HG02571 (cell line): ENCODE data around the gene ACOX3.
"Not testable (repeated sequence)": the region's sequence is repeated elsewhere in the genome, so short reads cannot be mapped to it uniquely, and the experiment has no call there.

Source experiments
- ATAC-seq: cut with Tn5 transposase; IDR thresholded peaks from one replicate; pipeline ENCODE4 v1.9.1; 2021; ENCODE audit warnings: mild to moderate bottlenecking, moderate library complexity; ENCODE audit not compliant: unreplicated experiment

ACOX3 gene

DNA sequence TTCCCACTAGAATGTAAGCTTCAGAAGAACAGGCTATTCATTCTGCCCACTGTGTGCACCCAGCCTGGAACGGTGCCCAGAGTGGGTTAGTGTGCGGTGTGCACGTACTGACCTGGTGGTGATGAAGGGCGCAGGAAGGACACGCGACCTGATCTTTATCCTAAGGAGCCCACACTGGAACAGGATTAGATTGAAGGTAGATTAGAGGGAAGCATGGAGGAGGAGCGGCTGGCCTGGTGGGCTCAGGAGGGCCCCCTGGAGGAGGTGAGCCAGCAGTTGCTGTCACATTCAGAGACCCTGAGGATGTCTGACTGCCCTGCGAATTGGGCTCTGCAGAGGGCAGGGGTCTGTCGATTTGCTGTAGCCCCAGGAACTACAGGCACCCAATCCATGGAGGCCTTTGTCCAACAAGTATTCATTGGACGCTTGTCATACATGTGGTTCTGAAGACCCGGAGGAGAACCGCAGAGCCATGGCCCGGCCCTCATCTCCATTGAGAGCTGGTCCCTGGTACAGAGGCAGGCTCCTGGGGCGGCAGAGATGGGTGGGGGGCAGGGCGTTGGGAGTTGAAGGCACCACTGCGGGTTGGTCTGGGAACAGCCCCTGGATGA, 97.8 kb downstream of the ACOX3 start:
- no peak for ATAC-seq

DNA sequence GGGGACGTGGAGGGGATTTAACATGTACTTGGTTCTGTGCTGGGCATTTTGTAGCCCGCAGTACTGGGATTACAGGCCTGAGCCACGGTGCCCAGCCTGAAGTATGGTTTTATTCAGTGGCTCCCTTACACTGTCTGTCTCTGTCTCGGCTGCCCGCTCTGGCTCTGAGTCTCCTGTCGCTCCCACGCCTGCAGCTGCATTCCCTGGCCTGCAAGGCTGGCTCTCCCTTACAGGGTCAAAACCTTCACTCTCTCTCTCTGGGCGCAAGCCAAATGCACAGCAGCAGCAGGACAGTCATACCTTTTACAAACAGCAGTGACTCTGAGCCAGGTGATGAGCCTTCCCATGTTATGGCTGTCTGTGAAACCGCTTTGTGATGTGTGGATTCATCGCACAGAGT, 98.8 kb downstream of the ACOX3 start:
- no peak for ATAC-seq

DNA sequence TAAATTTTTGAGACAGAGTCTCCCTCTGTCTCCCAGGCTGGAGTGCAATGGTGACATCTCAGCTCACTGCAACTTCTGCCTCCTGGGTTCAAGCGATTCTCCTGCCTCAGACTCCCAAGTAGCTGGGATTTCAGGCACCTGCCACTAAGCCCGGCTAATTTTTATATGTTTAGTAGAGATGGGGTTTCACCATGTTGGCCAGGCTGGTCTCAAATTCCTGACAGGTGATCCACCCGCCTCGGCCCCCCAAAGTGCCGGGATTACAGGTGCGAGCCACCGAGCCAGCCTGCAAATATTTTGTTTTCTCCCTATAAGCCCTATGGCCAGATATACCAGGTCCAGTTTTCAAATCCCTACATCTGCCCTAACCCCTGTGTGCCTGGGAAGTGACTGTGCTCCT, 99.2 kb downstream of the ACOX3 start:
- ATAC-seq = not testable (repeated sequence)

DNA sequence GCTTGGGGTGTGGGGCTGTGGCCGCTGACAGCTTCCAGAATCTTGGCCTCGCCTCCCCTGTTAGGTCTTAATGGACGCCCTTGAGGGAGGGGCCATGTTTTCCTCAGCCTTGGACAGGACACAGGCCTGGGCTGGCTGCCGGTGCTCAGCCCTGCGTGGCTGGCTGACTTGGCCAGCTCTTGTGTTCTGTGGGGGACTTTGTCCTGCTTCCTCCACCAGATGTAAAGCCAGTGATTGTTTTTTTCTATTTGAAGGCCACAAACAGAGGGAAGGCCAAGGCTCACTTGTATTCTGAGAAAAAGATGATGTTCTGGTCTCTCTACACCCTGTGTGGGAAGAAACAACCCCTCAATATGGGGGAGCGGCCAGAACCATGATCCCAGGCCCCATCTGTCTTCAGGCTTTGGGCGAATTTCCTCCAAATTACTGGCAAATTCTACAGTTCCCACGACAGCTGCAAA, 99.7 kb downstream of the ACOX3 start:
- ATAC-seq = no peak

DNA sequence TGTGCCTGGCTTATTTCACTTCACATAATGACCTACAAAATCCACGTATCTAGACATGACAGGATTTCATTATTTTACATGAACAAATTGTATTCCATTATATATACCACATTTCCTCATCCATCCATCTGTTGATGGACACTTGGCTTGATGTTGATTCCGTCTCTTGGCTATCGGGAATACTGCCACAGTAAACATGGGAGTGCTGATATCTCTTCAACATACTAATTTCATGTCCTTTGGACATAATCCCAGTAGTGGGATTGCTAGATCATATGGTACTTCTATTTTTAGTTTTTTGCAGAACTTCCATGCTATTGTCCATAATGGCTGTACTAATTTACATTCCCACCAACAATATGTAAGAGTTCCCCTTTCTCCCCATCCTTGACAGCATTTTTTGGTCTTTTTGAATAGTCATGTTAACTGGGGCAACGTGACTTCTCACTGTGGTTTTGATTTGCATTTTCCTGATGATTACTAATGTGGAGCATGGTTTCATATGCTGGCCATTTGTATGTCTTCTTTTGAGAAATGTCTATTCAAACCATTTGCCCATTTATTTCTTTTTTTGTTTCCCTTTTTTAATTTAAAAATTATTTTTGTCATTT, 102.1 kb downstream of the ACOX3 start:
- ATAC-seq = no peak

DNA sequence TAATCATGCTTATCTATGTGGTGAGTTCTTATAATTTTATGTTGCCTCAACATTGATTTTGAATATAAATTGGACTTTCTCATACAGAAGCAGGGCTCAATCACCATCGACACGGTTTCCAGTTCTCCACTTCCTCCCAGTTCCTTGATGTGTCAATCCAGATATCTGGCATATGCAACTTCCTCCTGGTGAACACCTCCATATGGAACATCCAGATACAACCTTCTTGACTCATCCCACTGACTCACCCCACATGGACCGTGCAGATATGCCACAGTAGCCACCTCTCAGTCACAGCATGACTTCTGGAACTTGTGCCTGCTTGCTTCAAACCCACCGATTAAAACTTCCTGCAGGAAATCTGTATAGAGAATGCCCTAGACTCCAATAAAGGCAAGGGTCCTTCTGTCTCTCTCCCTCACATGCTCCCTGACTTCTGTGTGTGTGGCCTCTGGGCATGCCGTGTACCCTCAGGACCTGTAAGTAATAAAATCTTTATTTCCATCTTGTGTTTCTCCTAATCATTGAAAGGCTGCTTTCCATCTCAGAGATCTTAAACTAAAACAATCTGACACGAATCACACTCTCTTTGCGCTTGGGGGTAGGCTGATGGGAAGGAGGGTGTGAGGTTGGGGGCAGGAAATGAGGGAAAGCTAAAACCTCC, 104.0 kb downstream of the ACOX3 start:
- ATAC-seq = no peak

DNA sequence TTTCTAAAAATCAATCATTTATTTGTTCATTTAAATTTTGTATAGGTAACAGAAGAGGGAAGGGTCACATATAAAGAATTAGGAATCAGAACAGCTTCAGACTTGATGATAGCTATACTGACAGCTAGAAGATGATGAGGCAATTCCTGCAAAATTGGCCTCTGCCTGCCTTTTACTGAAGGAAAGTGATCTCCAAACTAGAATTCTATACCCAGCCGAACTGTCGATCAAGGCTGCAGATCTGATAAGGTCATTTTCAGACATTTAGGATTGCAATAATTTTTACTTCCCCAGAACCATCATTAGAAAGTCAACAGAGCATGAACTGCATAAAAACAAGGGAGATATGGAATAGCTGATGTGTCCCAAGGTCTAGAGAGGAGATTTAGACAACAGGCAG, 104.7 kb downstream of the ACOX3 start:
- no peak for ATAC-seq

DNA sequence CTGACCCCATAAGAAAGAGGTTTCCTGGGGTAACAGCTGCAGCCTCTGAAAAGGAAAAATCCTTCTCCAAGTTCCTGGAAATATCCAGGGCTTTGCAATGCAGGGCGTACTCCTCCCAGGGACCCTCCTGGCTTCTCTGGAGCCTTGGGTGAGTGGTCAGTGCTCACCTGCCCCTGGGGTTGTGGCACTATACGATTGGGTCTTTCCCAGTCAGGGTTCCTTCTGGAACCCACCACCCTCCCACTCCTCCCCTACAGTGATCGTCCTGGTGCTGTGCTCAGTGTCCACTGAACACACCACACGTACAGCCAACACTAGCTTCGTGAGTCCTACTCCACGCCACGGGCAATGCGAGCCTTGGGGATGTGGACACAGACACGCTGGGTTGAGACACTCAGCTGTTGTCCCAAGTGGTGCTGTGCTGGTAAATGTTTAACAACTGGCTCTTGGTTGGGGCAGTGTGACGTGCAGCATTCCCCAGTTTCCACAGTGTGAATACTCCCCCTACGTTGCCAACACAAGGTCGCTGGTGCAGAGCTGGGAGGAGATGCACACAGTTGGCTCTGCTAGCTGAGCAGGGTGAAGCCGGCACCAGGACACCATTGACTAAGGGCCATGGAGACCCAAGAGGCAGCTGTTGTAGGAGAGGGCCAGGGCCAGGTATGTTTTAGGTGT, 105.6 kb downstream of the ACOX3 start:
- no peak for ATAC-seq

DNA sequence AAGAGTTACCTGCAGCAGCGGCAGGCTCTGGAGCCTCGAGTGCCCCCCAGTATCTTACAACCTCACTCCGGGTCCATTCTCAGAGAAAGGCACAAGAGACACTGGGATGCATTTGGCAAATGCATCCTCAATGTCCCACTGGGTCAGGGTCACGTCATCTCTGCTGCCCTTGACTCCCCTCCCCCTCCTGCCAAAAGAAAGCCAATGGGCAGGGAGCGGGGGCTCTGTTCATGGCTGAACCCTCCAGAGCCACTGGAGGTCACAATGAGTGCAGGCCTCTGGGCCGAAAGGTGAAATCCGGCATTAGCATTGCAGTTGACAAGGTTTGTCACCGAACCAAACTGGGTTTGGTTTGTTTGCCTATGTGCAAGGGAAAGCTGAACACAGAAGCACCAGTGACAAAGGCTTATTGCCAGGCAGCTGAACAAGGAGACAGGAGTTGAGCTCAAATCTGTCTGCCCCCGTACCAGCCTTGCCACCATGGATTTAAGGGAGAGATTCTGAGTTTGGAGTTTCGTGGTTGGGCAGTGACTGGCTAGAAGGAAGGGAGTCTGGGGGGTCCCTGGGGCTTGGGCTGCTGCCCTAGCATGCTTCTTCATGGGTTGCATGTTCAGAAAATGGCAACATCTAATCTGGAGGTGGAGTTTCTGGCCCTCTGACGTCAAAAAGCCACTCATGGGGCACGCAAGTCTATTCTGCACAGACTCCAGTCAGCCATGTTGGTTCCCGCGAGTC, 106.6 kb downstream of the ACOX3 start:
- ATAC-seq = no peak

DNA sequence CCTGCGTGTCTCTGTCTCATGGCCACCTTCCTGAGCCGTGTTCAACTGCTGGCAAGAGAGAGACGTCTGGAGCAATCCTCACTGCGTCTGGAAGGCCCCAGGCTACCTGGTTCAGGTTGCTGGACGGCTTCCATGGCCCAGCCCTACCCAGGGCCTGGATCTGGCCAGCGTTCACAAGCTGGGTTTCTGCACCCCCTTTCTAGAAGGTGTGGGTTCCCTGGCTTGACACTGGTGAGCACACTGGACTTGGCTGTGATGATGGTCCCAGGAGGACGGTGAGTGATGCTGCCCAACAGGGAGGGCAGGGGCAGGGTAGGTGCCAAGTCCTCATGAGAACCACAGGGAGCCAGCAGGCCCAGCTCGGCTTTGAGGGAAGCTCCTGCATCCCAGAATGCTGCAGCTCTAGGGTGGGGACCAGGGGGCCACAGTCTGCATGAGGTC, 107.6 kb downstream of the ACOX3 start:
- ATAC-seq = no peak

DNA sequence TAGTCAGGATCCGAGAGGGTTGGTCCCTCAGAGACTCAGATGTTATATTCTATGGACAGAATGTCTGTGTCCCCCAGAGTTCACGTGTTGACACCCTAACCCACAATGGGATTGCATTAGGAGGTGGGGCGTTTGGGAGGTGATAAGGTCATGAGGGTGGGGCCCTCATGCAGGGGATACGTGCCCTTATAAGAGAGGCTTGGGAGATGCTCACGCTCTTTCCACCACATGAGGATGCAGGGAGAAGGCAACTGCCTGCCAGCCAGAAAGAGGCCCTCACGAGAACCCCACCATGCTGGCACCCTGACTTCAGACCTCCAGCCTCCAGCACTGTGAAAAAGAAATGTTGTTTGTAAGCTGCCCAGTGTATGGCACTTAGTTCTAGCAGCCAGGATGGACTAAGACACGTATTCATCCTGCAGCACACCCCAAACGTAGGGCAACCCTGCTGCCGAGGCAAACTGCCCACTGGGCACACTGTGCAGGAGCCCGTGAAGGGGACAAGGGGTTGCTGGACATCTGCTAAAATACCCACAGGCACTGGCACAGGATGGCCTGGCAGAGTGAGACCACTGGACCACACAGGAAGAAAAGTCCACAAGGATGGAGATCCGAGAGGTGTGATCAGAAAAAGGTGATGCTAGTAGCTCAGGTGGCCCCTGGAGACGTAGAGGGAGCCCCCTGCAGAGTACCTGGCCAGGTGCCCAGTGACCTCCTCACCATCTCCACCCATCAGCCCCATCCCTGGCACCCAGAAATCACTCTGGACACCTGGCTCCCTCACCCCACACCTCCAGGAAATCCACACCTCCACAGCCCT, 108.3 kb downstream of the ACOX3 start:
- ATAC-seq = no peak

DNA sequence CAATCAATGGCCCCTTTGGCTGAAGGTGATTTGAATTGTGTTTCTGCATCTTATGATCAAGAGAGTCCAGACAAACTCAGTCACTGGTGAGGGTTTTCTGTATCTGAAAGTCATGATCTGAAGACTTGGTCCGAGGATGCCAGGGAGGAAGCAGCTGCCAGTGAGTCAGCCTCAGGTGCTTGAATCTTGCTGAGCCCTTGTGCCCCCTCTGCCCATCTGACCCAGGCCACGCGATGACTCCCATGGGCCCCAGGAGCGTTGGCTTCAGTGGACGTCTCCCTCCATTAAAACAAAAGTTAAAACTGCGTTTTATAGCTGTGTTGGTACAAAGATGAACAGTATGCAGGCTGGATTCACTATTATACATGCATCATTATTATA, 109.0 kb downstream of the ACOX3 start:
- ATAC-seq = no peak

DNA sequence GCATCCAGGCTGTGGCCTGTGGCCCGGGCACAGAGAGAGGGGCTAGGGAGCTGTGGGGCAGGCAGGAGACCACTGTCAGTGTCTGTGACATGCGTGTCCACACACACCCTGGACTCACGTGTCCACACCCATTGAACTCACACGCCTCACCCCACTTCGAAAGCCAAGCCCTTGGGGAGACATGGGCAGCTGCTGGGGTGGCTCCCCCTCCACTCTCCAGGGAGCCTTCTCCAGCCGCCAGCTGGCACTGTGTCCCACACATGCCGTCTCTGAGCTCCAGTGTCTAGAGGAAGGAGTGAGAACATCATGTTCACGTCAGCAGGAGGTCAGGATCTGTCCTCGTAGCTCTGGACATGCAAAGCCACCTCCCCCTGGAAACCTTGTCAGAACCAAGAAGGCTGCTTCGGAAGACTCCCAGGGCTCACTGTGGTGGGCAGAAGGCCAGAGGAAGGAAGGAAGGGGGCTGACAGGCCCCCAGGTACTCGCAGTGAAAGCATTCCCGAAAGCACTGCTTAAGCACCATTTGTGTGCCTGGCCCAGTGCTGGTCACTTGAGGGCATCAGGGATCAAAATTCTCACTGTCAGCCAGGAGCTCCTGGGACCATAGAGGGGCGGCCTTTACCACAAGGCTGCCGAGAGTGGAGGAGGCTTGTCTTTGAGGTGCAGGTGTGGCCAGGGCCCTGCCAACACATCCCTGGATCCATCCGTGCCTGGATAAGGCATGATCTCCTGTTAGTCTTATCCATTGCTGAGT, 109.5 kb downstream of the ACOX3 start:
- ATAC-seq = no peak

DNA sequence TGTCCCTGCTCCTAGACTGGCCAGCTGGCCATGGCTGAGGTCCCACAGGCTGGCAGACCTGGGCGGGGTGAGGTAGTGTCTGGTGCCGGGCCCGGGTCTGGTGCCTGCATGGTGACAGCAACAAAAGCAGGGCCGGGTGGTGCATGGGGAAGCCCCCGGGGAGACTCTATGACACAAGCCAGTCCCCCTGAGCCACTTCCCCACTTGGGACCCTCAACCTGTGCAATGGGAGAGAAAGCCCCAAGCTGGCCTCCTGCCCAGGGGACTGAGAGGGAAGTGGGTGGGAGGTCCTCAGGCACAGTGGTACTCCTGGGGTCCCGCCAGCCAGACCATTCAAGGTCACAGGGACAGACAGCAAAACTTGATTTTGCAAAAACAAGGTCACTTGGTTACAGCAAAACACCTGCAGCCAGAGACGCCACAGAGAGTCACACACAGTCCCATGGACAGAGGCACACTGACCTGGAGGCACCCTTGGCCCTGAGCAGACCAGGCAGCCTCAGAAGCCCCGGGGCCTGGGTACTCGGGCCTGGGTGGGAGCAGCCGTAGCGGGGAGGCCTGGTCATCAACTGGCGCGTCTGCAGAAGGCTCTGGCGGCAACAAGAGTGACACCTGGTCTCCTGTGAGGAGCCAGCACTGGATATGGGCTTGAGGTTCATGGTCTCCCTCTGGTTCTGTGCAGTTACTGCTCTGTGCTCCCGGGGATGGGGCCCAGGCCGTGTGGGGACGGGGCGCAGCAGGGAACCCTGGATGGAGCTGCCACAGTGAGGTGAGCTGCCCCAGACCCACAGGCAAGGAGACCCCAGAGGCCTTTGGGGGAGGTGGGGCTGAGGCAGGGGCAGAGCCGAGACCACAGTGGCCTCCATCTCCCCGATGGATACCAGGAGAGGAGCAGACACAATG, 110.4 kb downstream of the ACOX3 start:
- ATAC-seq = no peak

DNA sequence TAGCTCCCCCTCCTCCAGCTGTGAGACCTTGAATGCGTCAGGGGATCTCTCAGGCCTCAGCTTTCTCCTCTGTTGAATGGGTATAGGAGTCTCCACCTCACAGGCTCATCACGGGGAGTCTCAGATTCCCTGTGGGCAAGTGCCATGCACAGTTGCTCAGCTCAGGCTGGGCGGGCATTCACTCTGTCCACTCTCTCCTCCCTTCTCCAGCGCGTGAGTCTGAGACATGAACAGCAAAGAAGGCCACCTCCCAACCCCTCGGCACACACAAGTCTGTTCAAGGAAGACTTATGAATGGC, 111.0 kb downstream of the ACOX3 start:
- ATAC-seq = no peak

DNA sequence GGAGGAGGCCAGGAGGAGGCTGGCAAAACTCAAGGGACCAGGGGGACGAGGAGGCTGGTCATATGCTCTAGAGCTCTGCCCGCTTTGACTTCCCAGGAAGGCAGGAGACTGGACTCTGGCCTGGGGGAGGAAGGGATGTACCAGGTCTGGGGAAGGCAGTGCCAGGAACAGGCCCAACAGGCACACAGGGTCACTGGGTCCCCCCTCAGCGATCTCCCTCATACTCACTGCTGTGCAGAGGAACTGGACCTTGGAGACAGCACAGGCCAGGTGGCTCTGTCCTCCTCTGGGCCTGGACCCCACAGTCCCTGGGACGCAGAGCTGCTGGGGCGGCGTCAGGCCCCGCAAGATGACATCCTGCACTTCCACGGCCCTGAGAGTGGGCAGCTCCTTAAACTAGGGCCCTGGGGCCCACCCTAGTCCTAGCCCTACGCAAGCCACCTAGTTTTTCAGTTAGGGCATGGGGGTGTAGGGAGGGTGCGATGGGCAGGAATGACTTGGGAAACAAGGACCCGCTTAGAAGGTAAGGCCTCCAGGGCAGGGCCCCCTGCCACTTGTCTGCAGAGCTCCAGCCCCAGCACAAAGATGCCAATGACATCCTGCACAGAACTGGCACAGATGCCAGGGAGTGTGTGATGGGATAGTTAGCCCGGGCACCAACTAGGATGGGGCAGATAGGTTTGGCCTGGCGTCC, 111.5 kb downstream of the ACOX3 start:
- ATAC-seq = no peak

DNA sequence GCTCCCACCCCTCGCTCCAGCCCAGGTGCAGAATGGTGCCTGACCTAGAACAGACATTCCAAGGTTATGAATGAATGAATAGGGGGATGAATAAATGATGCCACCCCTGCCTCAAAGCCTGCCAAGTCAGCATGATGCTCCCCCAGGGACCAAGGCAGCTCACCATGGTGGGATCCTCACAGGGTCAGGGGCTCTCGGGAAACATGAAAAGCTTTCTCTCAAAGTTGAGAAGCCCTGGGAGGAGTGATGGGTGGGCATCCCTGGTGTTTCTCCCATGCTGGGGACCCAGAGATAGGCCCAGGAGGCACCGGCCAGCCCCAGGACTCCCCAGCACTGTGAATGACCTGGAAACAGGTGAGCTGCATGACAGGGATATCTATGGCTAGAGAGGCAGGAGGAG, 112.1 kb downstream of the ACOX3 start:
- no peak for ATAC-seq

DNA sequence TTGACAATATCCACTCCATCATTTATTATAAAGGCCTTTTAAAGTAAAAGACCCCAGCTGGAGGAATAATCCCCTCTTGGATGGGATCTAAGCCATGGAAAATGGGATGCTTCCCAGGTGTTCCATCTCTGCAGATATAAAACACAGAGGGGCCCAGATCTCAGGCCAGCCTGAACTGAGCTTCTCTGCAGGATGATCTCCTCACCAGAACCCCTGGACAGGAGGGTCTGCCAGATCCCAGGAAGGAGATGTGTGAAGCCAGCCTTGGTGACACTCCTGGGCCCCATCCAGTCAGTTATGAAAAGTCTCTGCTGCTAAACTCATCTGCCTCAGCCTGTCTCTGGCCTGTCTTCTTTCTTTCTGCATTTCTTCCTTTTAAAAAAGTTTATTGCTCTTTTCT, 114.3 kb downstream of the ACOX3 start:
- ATAC-seq = no peak
